K562 (cell line): Measurements from ENCODE around the gene GOLIM4.
"Not testable (repeated sequence)": the region's sequence is repeated elsewhere in the genome, so short reads cannot be mapped to it uniquely, and the experiment has no call there.

Source experiments
- ATF7 ChIP-seq: fragments of 450-650 bp; IDR thresholded peaks from 2 replicates; pipeline ENCODE4 v1.7.1; 2014; ENCODE audit warnings: mild to moderate bottlenecking, moderate library complexity
- DNMT1 ChIP-seq: fragments of 450-650 bp; IDR thresholded peaks from 2 replicates; pipeline ENCODE4 v1.6.1; 2016; ENCODE audit warnings: antibody characterized with exemption, mild to moderate bottlenecking
- EZH2 ChIP-seq: IDR thresholded peaks from 2 replicates; pipeline ENCODE4 v1.6.1; 2012; ENCODE audit warnings: low read depth, mild to moderate bottlenecking, inconsistent platforms, low read length, borderline replicate concordance
- FIP1L1 ChIP-seq: fragments of 200-400 bp; formaldehyde crosslinking; IDR thresholded peaks from 2 replicates; pipeline ENCODE4 v1.6.1; 2018; ENCODE audit warnings: mild to moderate bottlenecking, low read depth, low read length; ENCODE audit not compliant: poor library complexity, severe bottlenecking
- IRF1 ChIP-seq: sonication (generic); formaldehyde crosslinking; IDR thresholded peaks from 2 replicates; pipeline ENCODE4 v1.8.0; 2022; ENCODE audit warnings: missing genetic modification reagents, mild to moderate bottlenecking, borderline replicate concordance
- PTTG1 ChIP-seq: fragments of 450-650 bp; IDR thresholded peaks from 2 replicates; pipeline ENCODE4 v1.6.1; 2016; ENCODE audit warnings: low read depth, mild to moderate bottlenecking, missing genetic modification characterization, missing compliant biosample characterization
- XRCC3 ChIP-seq: fragments of 450-650 bp; IDR thresholded peaks from 2 replicates; pipeline ENCODE4 v1.6.1; 2017; ENCODE audit warnings: mild to moderate bottlenecking, moderate library complexity
- ZNF146 ChIP-seq: IDR thresholded peaks from one replicate; pipeline ENCODE4 v1.6.1; 2018; ENCODE audit warnings: missing compliant biosample characterization; ENCODE audit not compliant: unreplicated experiment
- TF ChIP-seq, protein P1 (sequence below): sonication (generic); formaldehyde crosslinking; IDR thresholded peaks from 2 replicates; pipeline ENCODE4 v1.8.0; 2022; ENCODE audit warnings: missing genetic modification reagents, mild to moderate bottlenecking, borderline replicate concordance
- TF ChIP-seq, protein P2 (sequence below), 2 experiments: fragments of 450-650 bp in 1 of 2; sonication (generic) in 1 of 2; formaldehyde crosslinking in 1 of 2; IDR thresholded peaks in 1 of 2; conservative IDR thresholded peaks in 1 of 2; 2 replicates each; pipeline versions ENCODE4 v1.6.1 to v1.8.1; 2016 to 2023; ENCODE audit warnings: mild to moderate bottlenecking in 2 of 2, moderate library complexity in 2 of 2, inconsistent platforms in 1 of 2, missing genetic modification reagents in 1 of 2

- not testable (repeated sequence) for TF ChIP-seq ZNF146 (CRISPR knock-in tag); IRF1 (CRISPR knock-in tag); DNMT1; FIP1L1; EZH2; XRCC3; ATF7; PTTG1
- TF ChIP-seq, protein P1, sequence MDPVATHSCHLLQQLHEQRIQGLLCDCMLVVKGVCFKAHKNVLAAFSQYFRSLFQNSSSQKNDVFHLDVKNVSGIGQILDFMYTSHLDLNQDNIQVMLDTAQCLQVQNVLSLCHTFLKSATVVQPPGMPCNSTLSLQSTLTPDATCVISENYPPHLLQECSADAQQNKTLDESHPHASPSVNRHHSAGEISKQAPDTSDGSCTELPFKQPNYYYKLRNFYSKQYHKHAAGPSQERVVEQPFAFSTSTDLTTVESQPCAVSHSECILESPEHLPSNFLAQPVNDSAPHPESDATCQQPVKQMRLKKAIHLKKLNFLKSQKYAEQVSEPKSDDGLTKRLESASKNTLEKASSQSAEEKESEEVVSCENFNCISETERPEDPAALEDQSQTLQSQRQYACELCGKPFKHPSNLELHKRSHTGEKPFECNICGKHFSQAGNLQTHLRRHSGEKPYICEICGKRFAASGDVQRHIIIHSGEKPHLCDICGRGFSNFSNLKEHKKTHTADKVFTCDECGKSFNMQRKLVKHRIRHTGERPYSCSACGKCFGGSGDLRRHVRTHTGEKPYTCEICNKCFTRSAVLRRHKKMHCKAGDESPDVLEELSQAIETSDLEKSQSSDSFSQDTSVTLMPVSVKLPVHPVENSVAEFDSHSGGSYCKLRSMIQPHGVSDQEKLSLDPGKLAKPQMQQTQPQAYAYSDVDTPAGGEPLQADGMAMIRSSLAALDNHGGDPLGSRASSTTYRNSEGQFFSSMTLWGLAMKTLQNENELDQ (CRISPR knock-in tag) = not testable (repeated sequence)
- TF ChIP-seq, protein P2, sequence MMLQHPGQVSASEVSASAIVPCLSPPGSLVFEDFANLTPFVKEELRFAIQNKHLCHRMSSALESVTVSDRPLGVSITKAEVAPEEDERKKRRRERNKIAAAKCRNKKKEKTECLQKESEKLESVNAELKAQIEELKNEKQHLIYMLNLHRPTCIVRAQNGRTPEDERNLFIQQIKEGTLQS (IDR thresholded peaks at IDR 0.05) = not testable (repeated sequence)
- TF ChIP-seq, protein P2 (CRISPR knock-in tag; conservative IDR thresholded peaks at IDR 0.05) = not testable (repeated sequence)
These were observed 34.5 kb upstream of the GOLIM4 start for GRCh38 chr3:168130250-168130649.
